K562 (cell line): ENCODE measurements around the gene KLHL6. TPM values are rescaled to one million over a fixed set of nuclear protein-coding genes. Genes with fewer than 3 reads are reported as not detected.

Experiments used
- ATAC-seq: fragments of 200-7000 bp; cut with Tn5 transposase; 3 replicates; pipeline ENCODE4 v1.9.1; 2020; ENCODE audit warnings: moderate library complexity
- BruUV-seq: library from RNA; stranded (reverse); fragments of 400-500 nt; replicated peaks from 2 replicates; lab custom pipeline; 2021; lab: Mats Ljungman, UMichigan
- CTCF ChIA-PET: fragments of 300-600 bp; formaldehyde crosslinking; extraction: SDS; loops from one replicate; lab custom pipeline; 2021; ENCODE audit warnings: low intra/inter-chr PET ratio; lab: Yijun Ruan, JAX
- POLR2A ChIA-PET: fragments of 300-600, 350-650 bp; sonication (Branson Sonifier 250); formaldehyde crosslinking; extraction: SDS; loops from one replicate; lab custom pipeline; 2021; ENCODE audit warnings: antibody characterized with exemption, inconsistent platforms; lab: Yijun Ruan, JAX
- DNase-seq, 4 experiments: peaks; one replicate each; pipeline versions ENCODE4 v3.0.0 to v3.0.0-alpha.2; 2011 to 2018; ENCODE audit warnings: low spot score in 3 of 4, mixed read lengths in 3 of 4; ENCODE audit errors: extremely low read depth in 1 of 4
- FAIRE-seq: peaks from 2 replicates; lab custom pipeline; 2011; peaks lifted over from hg19 to GRCh38; lab: Jason Lieb, UNC
- H2AFZ ChIP-seq: 2 replicates; pipeline ENCODE4 v1.6.0; 2011; ENCODE audit warnings: low read depth, low read length, control low read depth, inconsistent platforms
- H3K27ac ChIP-seq: fragments of 200-600 bp; 3 replicates; pipeline ENCODE4 v1.8.0; 2011; ENCODE audit warnings: low read depth, mild to moderate bottlenecking, control low read depth, inconsistent platforms, low read length, moderate library complexity, mixed read lengths; ENCODE audit errors: extremely low read depth
- H3K27me3 ChIP-seq, 2 experiments: fragments of 300-600 bp in 1 of 2; 2 replicates in 1 of 2; 3 replicates in 1 of 2; pipeline versions ENCODE4 v1.6.0 to v1.8.0; 2011; ENCODE audit warnings: inconsistent platforms in 2 of 2, low read length in 2 of 2, mild to moderate bottlenecking in 1 of 2, mixed read lengths in 1 of 2, moderate library complexity in 1 of 2; ENCODE audit not compliant: control insufficient read depth in 2 of 2, insufficient read depth in 2 of 2
- H3K36me3 ChIP-seq: fragments of 300-600 bp; 3 replicates; pipeline ENCODE4 v1.8.0; 2011; ENCODE audit warnings: mild to moderate bottlenecking, low read length, inconsistent platforms; ENCODE audit not compliant: control insufficient read depth, insufficient read depth
- H3K4me1 ChIP-seq, 2 experiments: fragments of 200-600 bp in 1 of 2; replicated peaks in 1 of 2; 2 replicates in 1 of 2; 3 replicates in 1 of 2; pipeline versions ENCODE4 v1.5.1 to v1.8.0; 2011; ENCODE audit warnings: inconsistent platforms in 2 of 2, low read length in 2 of 2, mild to moderate bottlenecking in 1 of 2, mixed read lengths in 1 of 2, moderate library complexity in 1 of 2; ENCODE audit not compliant: control insufficient read depth in 2 of 2, insufficient read depth in 2 of 2
- H3K4me2 ChIP-seq: 2 replicates; pipeline ENCODE4 v1.6.1; 2011; ENCODE audit warnings: low read length, control low read depth, inconsistent platforms, mixed read lengths; ENCODE audit not compliant: insufficient read depth
- H3K4me3 ChIP-seq: fragments of 200-600 bp; sonication (generic), shearing (Covaris generic); 2 replicates; pipeline ENCODE4 v1.5.1; 2016; ENCODE audit warnings: control low read depth, inconsistent platforms
- H3K79me2 ChIP-seq: fragments of 200-600 bp; 3 replicates; pipeline ENCODE4 v1.8.0; 2011; ENCODE audit warnings: low read length, inconsistent platforms; ENCODE audit not compliant: control insufficient read depth, insufficient read depth
- H3K9ac ChIP-seq, 2 experiments: 2 replicates each; pipeline versions ENCODE4 v1.6.0 to v1.6.1; 2011; ENCODE audit warnings: low read depth in 2 of 2, low read length in 2 of 2, control low read depth in 1 of 2, inconsistent platforms in 1 of 2, mild to moderate bottlenecking in 1 of 2, mixed read lengths in 1 of 2; ENCODE audit not compliant: insufficient read depth in 1 of 2
- H3K9me1 ChIP-seq: one replicate; pipeline ENCODE4 v1.6.0; 2011; ENCODE audit warnings: inconsistent platforms, mild to moderate bottlenecking, low read length, moderate library complexity; ENCODE audit not compliant: control insufficient read depth, insufficient read depth
- H3K9me3 ChIP-seq: replicated peaks from 2 replicates; pipeline ENCODE4 v1.5.1; 2011; ENCODE audit warnings: low read depth, low read length, inconsistent platforms; ENCODE audit not compliant: control insufficient read depth, insufficient read depth
- H4K20me1 ChIP-seq: replicated peaks from 2 replicates; pipeline ENCODE4 v1.6.1; 2011; ENCODE audit warnings: low read length, inconsistent platforms, mixed read lengths; ENCODE audit not compliant: control insufficient read depth, insufficient read depth
- BHLHE40 ChIP-seq: IDR thresholded peaks from 2 replicates; pipeline ENCODE4 v1.6.1; 2011; ENCODE audit warnings: low read length, improper control_type of control experiment
- CBX1 ChIP-seq: sonication (generic); IDR thresholded peaks from 2 replicates; pipeline ENCODE4 v1.6.1; 2016; ENCODE audit warnings: antibody characterized with exemption, low read depth, mild to moderate bottlenecking
- MYNN ChIP-seq, 2 experiments: sonication (generic); formaldehyde crosslinking in 1 of 2; IDR thresholded peaks; 2 replicates each; pipeline versions ENCODE4 v1.5.0 to v1.6.1; 2016 to 2020; ENCODE audit warnings: antibody characterized with exemption in 1 of 2, missing genetic modification reagents in 1 of 2
- NFE2 ChIP-seq: IDR thresholded peaks from 2 replicates; pipeline ENCODE4 v1.6.1; 2014; ENCODE audit warnings: antibody characterized with exemption, low read depth
- NFIC ChIP-seq: fragments of 450-650 bp; IDR thresholded peaks from 2 replicates; pipeline ENCODE4 v1.6.1; 2017; ENCODE audit warnings: mild to moderate bottlenecking, inconsistent platforms
- PHF20 ChIP-seq: fragments of 450-650 bp; IDR thresholded peaks from 2 replicates; pipeline ENCODE4 v1.6.1; 2018; ENCODE audit not compliant: partially characterized antibody
- TARDBP ChIP-seq: fragments of 450-650 bp; IDR thresholded peaks from 2 replicates; pipeline ENCODE4 v1.6.1; 2016
- ZNF324 ChIP-seq: fragments of 250-450 bp; sonication (Bioruptor Pico); IDR thresholded peaks from 2 replicates; pipeline ENCODE4 v1.4.0; 2020; ENCODE audit warnings: mild to moderate bottlenecking
- ZNF431 ChIP-seq: sonication (generic); formaldehyde crosslinking; IDR thresholded peaks from 2 replicates; pipeline ENCODE4 v1.8.0; 2022; ENCODE audit warnings: mild to moderate bottlenecking, missing genetic modification reagents
- ZSCAN29 ChIP-seq: fragments of 450-650 bp; IDR thresholded peaks from 2 replicates; pipeline ENCODE4 v1.6.1; 2017
- WGBS: fragments of 100-300 bp; shearing (Covaris generic); methylation state at CpG from one replicate; pipeline ENCODE4 v1.1.6; 2016; ENCODE audit warnings: low coverage, mixed read lengths; ENCODE audit not compliant: insufficient coverage; ENCODE audit errors: missing lambda C conversion rate; 5-methylcytosine and 5-hydroxymethylcytosine counted together
- in situ Hi-C: fragments of 300-500 bp; cut with MboI; formaldehyde crosslinking; loops from 4 replicates; pipeline ENCODE4 v1.15.0; 2018; ENCODE audit warnings: inconsistent platforms, mixed read lengths
- intact Hi-C: fragments of 100-400 bp; cut with micrococcal nuclease; formaldehyde crosslinking; loops from 2 replicates; pipeline ENCODE4 v1.14.2; 2022
- polyA plus RNA-seq, 8 experiments: library from polyadenylated mRNA; depleted of rRNA in 4 of 8; stranded (reverse) in 5 of 8; unstranded in 3 of 8; fragments of >200 nt; fragmentation: Nextera tagmentation in 2 of 8; fragmentation: Illumina TruSeq in 1 of 8; extraction: Ambion mirVana in 2 of 8; extraction: Trizol in 1 of 8; gene quantifications; 2 replicates each; pipeline versions ENCODE4 v1.2.1 to v1.2.3, GENCODE V29; 2011 to 2014; ENCODE audit warnings: inconsistent platforms in 1 of 8, missing spikeins in 1 of 8
- total RNA-seq, 7 experiments: library from RNA; depleted of rRNA in 6 of 7; stranded (reverse); fragments of >200 nt in 6 of 7; fragmentation: Illumina TruSeq in 2 of 7; extraction: Trizol in 2 of 7; gene quantifications; 2 replicates each; pipeline versions ENCODE4 v1.2.1 to v1.2.3, GENCODE V29; 2011 to 2021; ENCODE audit warnings: low replicate concordance in 1 of 7
- TF ChIP-seq, protein P1 (sequence below): sonication (generic); formaldehyde crosslinking; IDR thresholded peaks from 2 replicates; pipeline ENCODE4 v1.8.1; 2023; ENCODE audit warnings: mild to moderate bottlenecking, missing genetic modification reagents
- TF ChIP-seq, protein P2 (sequence below): fragments of 450-650 bp; IDR thresholded peaks from 2 replicates; pipeline ENCODE4 v1.6.1; 2016; ENCODE audit warnings: antibody characterized with exemption
- TF ChIP-seq, protein P3 (sequence below), 2 experiments: fragments of 200-800 bp in 1 of 2; sonication (Bioruptor generic) in 1 of 2; sonication (generic) in 1 of 2; formaldehyde crosslinking in 1 of 2; IDR thresholded peaks in 1 of 2; conservative IDR thresholded peaks in 1 of 2; 2 replicates each; pipeline versions ENCODE4 v1.5.0 to v1.6.1; 2016 to 2020; ENCODE audit warnings: missing compliant biosample characterization in 1 of 2, missing genetic modification characterization in 1 of 2, missing genetic modification reagents in 1 of 2

Gene KLHL6
- total and polyA plus RNA-seq, 9 of the 15 experiments (the other 6 are each of a cell fraction or from before 2014, with no cell fraction given): 0.18 to 2.1 (median 1.4) TPM

DNA sequence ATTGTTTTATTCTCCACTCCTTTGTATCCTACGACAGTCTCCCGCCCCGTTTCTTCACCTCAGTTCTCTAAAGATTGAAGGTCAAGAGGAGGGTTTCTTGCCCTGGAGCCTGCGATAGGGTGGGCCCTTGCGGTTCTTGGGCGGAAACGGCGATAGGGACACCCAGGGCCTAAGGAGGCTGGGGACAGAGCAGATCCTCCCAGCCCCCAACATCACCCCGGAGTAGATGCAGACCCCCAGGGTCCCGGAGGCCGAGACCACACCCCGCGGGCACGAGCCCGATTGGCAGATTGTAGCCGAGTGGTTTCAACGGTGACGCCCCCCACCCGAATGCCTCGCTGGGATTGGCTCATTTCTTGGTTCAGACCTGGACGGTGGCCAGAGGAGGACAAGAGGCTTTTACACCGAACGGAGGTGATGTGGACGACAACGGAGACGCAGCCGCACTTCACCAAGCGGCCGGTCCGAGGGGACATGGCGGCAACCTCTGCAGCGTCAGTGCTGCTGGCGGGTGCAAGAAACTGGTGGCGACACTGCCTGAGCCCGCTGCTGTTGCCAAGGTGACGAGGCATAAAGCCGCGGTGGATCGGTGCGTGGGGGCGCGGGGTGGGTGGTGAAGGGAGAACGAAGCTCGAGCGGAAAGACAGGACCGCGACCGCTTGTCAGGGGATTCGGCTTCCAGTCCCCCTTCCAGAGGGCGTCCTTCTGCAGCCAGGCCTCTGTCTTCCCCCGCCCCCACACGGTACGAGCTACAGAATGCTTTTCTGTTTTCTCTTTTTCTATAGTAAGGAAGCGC lies 108.1 kb downstream of the KLHL6 start:
- in situ Hi-C loops (no loop called here), intact Hi-C loops (loop anchor here (5.0 kb wide), 2 partner anchors 35 to 55 kb away; no protein-coding TSS in a partner anchor)
- CTCF ChIA-PET: interaction anchor here (1.1 to 1.2 kb wide), 2 partner anchors 65 to 317 kb away, joined by 3 to 4 read pairs; no protein-coding TSS in a partner anchor
- no peaks in the 10 kb centered on the region for H3K27me3 ChIP-seq
- BruUV-seq: no TSS peak
- no peaks in the 10 kb centered on the region for H4K20me1 ChIP-seq
- POLR2A ChIA-PET: interaction anchor here (0.5 to 3.6 kb wide), 10 partner anchors 8 to 610 kb away, joined by 3 to 19 read pairs (median 3); partner anchors contain the start of gene PARL
- peak overlapping the region; percentile 96 for H3K4me2 ChIP-seq
- peaks cover 31% of the 10 kb centered on the region for H3K79me2 ChIP-seq
- H3K4me1 ChIP-seq: peaks cover 0 to 7% of the 10 kb centered on the region in 2 experiments; a peak in 2 of 5 replicates
- peak overlapping the region; percentile 98 for H2AFZ ChIP-seq
- peak overlapping the region; percentile 76 for H3K4me3 ChIP-seq
- no peaks in the 10 kb centered on the region for H3K9me1 ChIP-seq
- FAIRE-seq (peak; percentile 94), ATAC-seq (peak; percentile 92), DNase-seq (peak; percentile 91 to 98 (median 92))
- peak overlapping the region; percentile 79 to 97 for H3K9ac ChIP-seq
- peaks cover 16% of the 10 kb centered on the region for H3K9me3 ChIP-seq
- peak overlapping the region; percentile 88 for H3K27ac ChIP-seq
- WGBS: under 1% methylated on average over 53 of the region's 54 CpGs
- H3K36me3 ChIP-seq: peaks cover 9% of the 10 kb centered on the region; the same call in 1 of the 3 replicates
- peak; percentile 73 for TF ChIP-seq PHF20
- TF ChIP-seq MYNN (IDR thresholded peaks at IDR 0.05): no peak
- no peak for TF ChIP-seq MYNN (CRISPR knock-in tag; IDR thresholded peaks at IDR 0.05)
- TF ChIP-seq, protein P1, sequence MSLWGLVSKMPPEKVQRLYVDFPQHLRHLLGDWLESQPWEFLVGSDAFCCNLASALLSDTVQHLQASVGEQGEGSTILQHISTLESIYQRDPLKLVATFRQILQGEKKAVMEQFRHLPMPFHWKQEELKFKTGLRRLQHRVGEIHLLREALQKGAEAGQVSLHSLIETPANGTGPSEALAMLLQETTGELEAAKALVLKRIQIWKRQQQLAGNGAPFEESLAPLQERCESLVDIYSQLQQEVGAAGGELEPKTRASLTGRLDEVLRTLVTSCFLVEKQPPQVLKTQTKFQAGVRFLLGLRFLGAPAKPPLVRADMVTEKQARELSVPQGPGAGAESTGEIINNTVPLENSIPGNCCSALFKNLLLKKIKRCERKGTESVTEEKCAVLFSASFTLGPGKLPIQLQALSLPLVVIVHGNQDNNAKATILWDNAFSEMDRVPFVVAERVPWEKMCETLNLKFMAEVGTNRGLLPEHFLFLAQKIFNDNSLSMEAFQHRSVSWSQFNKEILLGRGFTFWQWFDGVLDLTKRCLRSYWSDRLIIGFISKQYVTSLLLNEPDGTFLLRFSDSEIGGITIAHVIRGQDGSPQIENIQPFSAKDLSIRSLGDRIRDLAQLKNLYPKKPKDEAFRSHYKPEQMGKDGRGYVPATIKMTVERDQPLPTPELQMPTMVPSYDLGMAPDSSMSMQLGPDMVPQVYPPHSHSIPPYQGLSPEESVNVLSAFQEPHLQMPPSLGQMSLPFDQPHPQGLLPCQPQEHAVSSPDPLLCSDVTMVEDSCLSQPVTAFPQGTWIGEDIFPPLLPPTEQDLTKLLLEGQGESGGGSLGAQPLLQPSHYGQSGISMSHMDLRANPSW (CRISPR knock-in tag): 0 out of 2 replicates have a peak, but pooled peaks have one; percentile 57
- peak; percentile 93 for TF ChIP-seq NFIC
- TF ChIP-seq, protein P2, sequence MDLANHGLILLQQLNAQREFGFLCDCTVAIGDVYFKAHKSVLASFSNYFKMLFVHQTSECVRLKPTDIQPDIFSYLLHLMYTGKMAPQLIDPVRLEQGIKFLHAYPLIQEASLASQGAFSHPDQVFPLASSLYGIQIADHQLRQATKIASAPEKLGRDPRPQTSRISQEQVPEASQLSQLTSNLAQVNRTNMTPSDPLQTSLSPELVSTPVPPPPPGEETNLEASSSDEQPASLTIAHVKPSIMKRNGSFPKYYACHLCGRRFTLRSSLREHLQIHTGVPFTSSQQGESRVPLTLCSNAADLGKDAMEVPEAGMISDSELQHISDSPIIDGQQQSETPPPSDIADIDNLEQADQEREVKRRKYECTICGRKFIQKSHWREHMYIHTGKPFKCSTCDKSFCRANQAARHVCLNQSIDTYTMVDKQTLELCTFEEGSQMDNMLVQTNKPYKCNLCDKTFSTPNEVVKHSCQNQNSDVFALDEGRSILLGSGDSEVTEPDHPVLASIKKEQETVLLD: 0 out of 2 replicates have a peak, but pooled peaks have one; percentile 68
- TF ChIP-seq CBX1: 0 out of 2 replicates have a peak, but pooled peaks have one; percentile 48
- TF ChIP-seq ZNF324 (CRISPR knock-in tag): no peak
- TF ChIP-seq, protein P3, sequence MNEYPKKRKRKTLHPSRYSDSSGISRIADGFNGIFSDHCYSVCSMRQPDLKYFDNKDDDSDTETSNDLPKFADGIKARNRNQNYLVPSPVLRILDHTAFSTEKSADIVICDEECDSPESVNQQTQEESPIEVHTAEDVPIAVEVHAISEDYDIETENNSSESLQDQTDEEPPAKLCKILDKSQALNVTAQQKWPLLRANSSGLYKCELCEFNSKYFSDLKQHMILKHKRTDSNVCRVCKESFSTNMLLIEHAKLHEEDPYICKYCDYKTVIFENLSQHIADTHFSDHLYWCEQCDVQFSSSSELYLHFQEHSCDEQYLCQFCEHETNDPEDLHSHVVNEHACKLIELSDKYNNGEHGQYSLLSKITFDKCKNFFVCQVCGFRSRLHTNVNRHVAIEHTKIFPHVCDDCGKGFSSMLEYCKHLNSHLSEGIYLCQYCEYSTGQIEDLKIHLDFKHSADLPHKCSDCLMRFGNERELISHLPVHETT (CRISPR knock-in tag; conservative IDR thresholded peaks at IDR 0.05 in 1 of 2, IDR thresholded peaks at IDR 0.05 in 1 of 2): peak in 1 of 2 experiments; percentile 43; a peak in 1 of 4 replicates
- peak; percentile 87 for TF ChIP-seq TARDBP
- peak; percentile 79 for TF ChIP-seq BHLHE40
- TF ChIP-seq NFE2: no peak; the same call in 1 of the 2 replicates
- peak; percentile 73 for TF ChIP-seq ZNF431 (CRISPR knock-in tag)
- peak; percentile 56; the same call in 1 of the 2 replicates for TF ChIP-seq ZSCAN29
